HEK293 (cell line): ENCODE measurements around the gene TUBGCP3.

ENCODE experiments used
- CTCF ChIA-PET: fragments of 350-600 bp; formaldehyde crosslinking; extraction: SDS; loops from one replicate; lab custom pipeline; 2021; ENCODE audit warnings: antibody characterized with exemption; lab: Yijun Ruan, JAX
- POLR2A ChIA-PET: fragments of 300-600 bp; formaldehyde crosslinking; extraction: SDS; loops from one replicate; lab custom pipeline; 2020; ENCODE audit warnings: antibody characterized with exemption, inconsistent platforms; lab: Yijun Ruan, JAX
- H3K27ac ChIP-seq: fragments of 200-500 bp; sonication (Bioruptor generic); 2 replicates; pipeline ENCODE4 v1.5.1; 2014; ENCODE audit warnings: low read depth, low read length, control low read depth, inconsistent platforms; ENCODE audit errors: extremely low read depth
- H3K36me3 ChIP-seq, 2 experiments: fragments of 200-500 bp in 1 of 2; sonication (Bioruptor generic) in 1 of 2; 1 replicate in 1 of 2; 2 replicates in 1 of 2; pipeline ENCODE4 v1.5.1; 2014 to 2017; ENCODE audit warnings: inconsistent platforms in 2 of 2, low read length in 2 of 2; ENCODE audit not compliant: control insufficient read depth in 2 of 2, insufficient read depth in 1 of 2
- H3K4me1 ChIP-seq: fragments of 200-500 bp; sonication (Bioruptor generic); 2 replicates; pipeline ENCODE4 v1.5.1; 2014; ENCODE audit warnings: mild to moderate bottlenecking, low read length, inconsistent platforms; ENCODE audit not compliant: control insufficient read depth, insufficient read depth
- H3K4me3 ChIP-seq: 2 replicates; pipeline ENCODE4 v1.5.1; 2011; ENCODE audit warnings: low read depth, mild to moderate bottlenecking, control low read depth, low read length, moderate library complexity
- H3K9me3 ChIP-seq: fragments of 200-500 bp; sonication (Bioruptor generic); 2 replicates; pipeline ENCODE4 v1.5.1; 2014; ENCODE audit warnings: low read depth, low read length, inconsistent platforms; ENCODE audit not compliant: control insufficient read depth, insufficient read depth
- FEZF1 ChIP-seq: fragments of 450-650 bp; formaldehyde crosslinking; IDR thresholded peaks from 2 replicates; pipeline ENCODE4 v1.5.1; 2016; ENCODE audit warnings: missing biosample characterization, missing genetic modification characterization
- HOXC10 ChIP-seq: sonication (generic); formaldehyde crosslinking; IDR thresholded peaks from 2 replicates; pipeline ENCODE4 v1.8.1; 2023; ENCODE audit warnings: mild to moderate bottlenecking, missing genetic modification reagents
- RBAK ChIP-seq: fragments of 450-650 bp; formaldehyde crosslinking; IDR thresholded peaks from 2 replicates; pipeline ENCODE4 v1.5.1; 2016; ENCODE audit warnings: missing biosample characterization, missing genetic modification characterization
- SETDB1 ChIP-seq: IDR thresholded peaks from one replicate; pipeline ENCODE4 v1.6.1; 2017; ENCODE audit warnings: mild to moderate bottlenecking, low read length, moderate library complexity, mixed read lengths; ENCODE audit not compliant: insufficient read length
- ZBTB17 ChIP-seq: fragments of 450-650 bp; formaldehyde crosslinking; IDR thresholded peaks from 2 replicates; pipeline ENCODE4 v1.5.1; 2016; ENCODE audit warnings: missing biosample characterization, missing genetic modification characterization
- ZBTB26 ChIP-seq: fragments of 450-650 bp; formaldehyde crosslinking; optimal IDR thresholded peaks from 2 replicates; pipeline ENCODE3; 2016; ENCODE audit warnings: missing biosample characterization, mild to moderate bottlenecking, missing genetic modification characterization
- ZBTB49 ChIP-seq: fragments of 450-650 bp; formaldehyde crosslinking; IDR thresholded peaks from 2 replicates; pipeline ENCODE4 v1.5.1; 2016; ENCODE audit warnings: missing biosample characterization, missing genetic modification characterization, low read depth
- ZNF112 ChIP-seq: fragments of 450-650 bp; formaldehyde crosslinking; IDR thresholded peaks from 2 replicates; pipeline ENCODE4 v1.5.0; 2017; ENCODE audit warnings: missing biosample characterization, missing genetic modification characterization
- ZNF169 ChIP-seq: fragments of 450-650 bp; formaldehyde crosslinking; IDR thresholded peaks from 2 replicates; pipeline ENCODE4 v1.5.1; 2016; ENCODE audit warnings: missing biosample characterization, missing genetic modification characterization
- ZNF19 ChIP-seq: fragments of 450-650 bp; formaldehyde crosslinking; IDR thresholded peaks from 2 replicates; pipeline ENCODE4; 2016; ENCODE audit warnings: missing biosample characterization, missing genetic modification characterization, low read depth
- ZNF23 ChIP-seq: fragments of 450-650 bp; formaldehyde crosslinking; IDR thresholded peaks from 2 replicates; pipeline ENCODE4 v1.5.1; 2016; ENCODE audit warnings: missing biosample characterization, missing genetic modification characterization, borderline replicate concordance
- ZNF548 ChIP-seq: fragments of 450-650 bp; formaldehyde crosslinking; IDR thresholded peaks from 2 replicates; pipeline ENCODE4 v1.5.1; 2016; ENCODE audit warnings: missing biosample characterization, missing genetic modification characterization
- ZNF707 ChIP-seq: fragments of 450-650 bp; formaldehyde crosslinking; IDR thresholded peaks from 2 replicates; pipeline ENCODE4 v1.5.1; 2016; ENCODE audit warnings: missing biosample characterization, missing genetic modification characterization
- ZSCAN16 ChIP-seq: fragments of 450-650 bp; formaldehyde crosslinking; IDR thresholded peaks from 2 replicates; pipeline ENCODE4 v1.5.1; 2016; ENCODE audit warnings: missing biosample characterization, missing genetic modification characterization
- TF ChIP-seq, protein P1 (sequence below): fragments of 450-650 bp; formaldehyde crosslinking; IDR thresholded peaks from 2 replicates; pipeline ENCODE4 v1.5.1; 2017; ENCODE audit warnings: missing biosample characterization, missing genetic modification characterization
- TF ChIP-seq, protein P2 (sequence below): fragments of 450-650 bp; IDR thresholded peaks from 2 replicates; pipeline ENCODE4 v1.5.1; 2018; ENCODE audit warnings: missing biosample characterization, missing genetic modification characterization
- TF ChIP-seq, protein P3 (sequence below): fragments of 450-650 bp; formaldehyde crosslinking; IDR thresholded peaks from 2 replicates; pipeline ENCODE4 v1.5.1; 2016; ENCODE audit warnings: missing biosample characterization, missing genetic modification characterization
- TF ChIP-seq, protein P4 (sequence below): fragments of 450-650 bp; formaldehyde crosslinking; IDR thresholded peaks from 2 replicates; pipeline ENCODE4 v1.5.1; 2016; ENCODE audit warnings: missing biosample characterization, missing genetic modification characterization
- TF ChIP-seq, protein P5 (sequence below): sonication (generic); formaldehyde crosslinking; IDR thresholded peaks from 2 replicates; pipeline ENCODE4 v1.8.1; 2022; ENCODE audit warnings: mild to moderate bottlenecking, moderate library complexity, missing genetic modification reagents

TUBGCP3 gene

GRCh38 chr13:112454648-112455334 is 133.2 kb downstream of the TUBGCP3 start:
- Histone ChIP-seq H3K9me3 (no peaks in the 10 kb centered on the region), H3K36me3 (no peaks in the 10 kb centered on the region), H3K4me1 (no peaks in the 10 kb centered on the region), H3K4me3 (no peak overlapping the region), H3K27ac (no peak overlapping the region)
- TF ChIP-seq ZNF112 (tag by site-specific recombination) (no peak), ZNF169 (tag by site-specific recombination) (no peak), ZBTB26 (no peak), ZNF19 (tag by site-specific recombination) (no peak), ZSCAN16 (no peak), ZNF707 (tag by site-specific recombination) (no peak), RBAK (no peak), ZBTB17 (tag by site-specific recombination) (no peak), ZNF548 (tag by site-specific recombination) (no peak), HOXC10 (CRISPR knock-in tag) (no peak), FEZF1 (tag by site-specific recombination) (no peak), SETDB1 (no peak), ZBTB49 (tag by site-specific recombination) (no peak), ZNF23 (tag by site-specific recombination) (no peak)
- TF ChIP-seq, protein P1, sequence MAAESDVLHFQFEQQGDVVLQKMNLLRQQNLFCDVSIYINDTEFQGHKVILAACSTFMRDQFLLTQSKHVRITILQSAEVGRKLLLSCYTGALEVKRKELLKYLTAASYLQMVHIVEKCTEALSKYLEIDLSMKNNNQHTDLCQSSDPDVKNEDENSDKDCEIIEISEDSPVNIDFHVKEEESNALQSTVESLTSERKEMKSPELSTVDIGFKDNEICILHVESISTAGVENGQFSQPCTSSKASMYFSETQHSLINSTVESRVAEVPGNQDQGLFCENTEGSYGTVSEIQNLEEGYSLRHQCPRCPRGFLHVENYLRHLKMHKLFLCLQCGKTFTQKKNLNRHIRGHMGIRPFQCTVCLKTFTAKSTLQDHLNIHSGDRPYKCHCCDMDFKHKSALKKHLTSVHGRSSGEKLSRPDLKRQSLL (tag by site-specific recombination), result no peak
- TF ChIP-seq, protein P2, sequence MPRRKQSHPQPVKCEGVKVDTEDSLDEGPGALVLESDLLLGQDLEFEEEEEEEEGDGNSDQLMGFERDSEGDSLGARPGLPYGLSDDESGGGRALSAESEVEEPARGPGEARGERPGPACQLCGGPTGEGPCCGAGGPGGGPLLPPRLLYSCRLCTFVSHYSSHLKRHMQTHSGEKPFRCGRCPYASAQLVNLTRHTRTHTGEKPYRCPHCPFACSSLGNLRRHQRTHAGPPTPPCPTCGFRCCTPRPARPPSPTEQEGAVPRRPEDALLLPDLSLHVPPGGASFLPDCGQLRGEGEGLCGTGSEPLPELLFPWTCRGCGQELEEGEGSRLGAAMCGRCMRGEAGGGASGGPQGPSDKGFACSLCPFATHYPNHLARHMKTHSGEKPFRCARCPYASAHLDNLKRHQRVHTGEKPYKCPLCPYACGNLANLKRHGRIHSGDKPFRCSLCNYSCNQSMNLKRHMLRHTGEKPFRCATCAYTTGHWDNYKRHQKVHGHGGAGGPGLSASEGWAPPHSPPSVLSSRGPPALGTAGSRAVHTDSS (tag by site-specific recombination), result no peak
- TF ChIP-seq, protein P3, sequence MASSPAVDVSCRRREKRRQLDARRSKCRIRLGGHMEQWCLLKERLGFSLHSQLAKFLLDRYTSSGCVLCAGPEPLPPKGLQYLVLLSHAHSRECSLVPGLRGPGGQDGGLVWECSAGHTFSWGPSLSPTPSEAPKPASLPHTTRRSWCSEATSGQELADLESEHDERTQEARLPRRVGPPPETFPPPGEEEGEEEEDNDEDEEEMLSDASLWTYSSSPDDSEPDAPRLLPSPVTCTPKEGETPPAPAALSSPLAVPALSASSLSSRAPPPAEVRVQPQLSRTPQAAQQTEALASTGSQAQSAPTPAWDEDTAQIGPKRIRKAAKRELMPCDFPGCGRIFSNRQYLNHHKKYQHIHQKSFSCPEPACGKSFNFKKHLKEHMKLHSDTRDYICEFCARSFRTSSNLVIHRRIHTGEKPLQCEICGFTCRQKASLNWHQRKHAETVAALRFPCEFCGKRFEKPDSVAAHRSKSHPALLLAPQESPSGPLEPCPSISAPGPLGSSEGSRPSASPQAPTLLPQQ (tag by site-specific recombination), result no peak
- TF ChIP-seq, protein P4, sequence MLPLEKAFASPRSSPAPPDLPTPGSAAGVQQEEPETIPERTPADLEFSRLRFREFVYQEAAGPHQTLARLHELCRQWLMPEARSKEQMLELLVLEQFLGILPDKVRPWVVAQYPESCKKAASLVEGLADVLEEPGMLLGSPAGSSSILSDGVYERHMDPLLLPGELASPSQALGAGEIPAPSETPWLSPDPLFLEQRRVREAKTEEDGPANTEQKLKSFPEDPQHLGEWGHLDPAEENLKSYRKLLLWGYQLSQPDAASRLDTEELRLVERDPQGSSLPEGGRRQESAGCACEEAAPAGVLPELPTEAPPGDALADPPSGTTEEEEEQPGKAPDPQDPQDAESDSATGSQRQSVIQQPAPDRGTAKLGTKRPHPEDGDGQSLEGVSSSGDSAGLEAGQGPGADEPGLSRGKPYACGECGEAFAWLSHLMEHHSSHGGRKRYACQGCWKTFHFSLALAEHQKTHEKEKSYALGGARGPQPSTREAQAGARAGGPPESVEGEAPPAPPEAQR (tag by site-specific recombination), result no peak
- TF ChIP-seq, protein P5, sequence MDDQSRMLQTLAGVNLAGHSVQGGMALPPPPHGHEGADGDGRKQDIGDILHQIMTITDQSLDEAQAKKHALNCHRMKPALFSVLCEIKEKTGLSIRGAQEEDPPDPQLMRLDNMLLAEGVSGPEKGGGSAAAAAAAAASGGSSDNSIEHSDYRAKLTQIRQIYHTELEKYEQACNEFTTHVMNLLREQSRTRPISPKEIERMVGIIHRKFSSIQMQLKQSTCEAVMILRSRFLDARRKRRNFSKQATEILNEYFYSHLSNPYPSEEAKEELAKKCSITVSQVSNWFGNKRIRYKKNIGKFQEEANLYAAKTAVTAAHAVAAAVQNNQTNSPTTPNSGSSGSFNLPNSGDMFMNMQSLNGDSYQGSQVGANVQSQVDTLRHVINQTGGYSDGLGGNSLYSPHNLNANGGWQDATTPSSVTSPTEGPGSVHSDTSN (CRISPR knock-in tag), result no peak
- POLR2A ChIA-PET, result no interaction called here
- CTCF ChIA-PET, result interaction anchor here (0.8 kb wide), 2 partner anchors 11 to 126 kb away, joined by 3 read pairs; no protein-coding TSS in a partner anchor
